ENCODE data around the gene F7. TPM values are rescaled to one million over a fixed set of nuclear protein-coding genes. Genes with fewer than 3 reads are reported as not detected.

Gene F7
- total and polyA plus RNA-seq, 2 donors (not counting 3 experiments of a cell fraction or from before 2014, with no cell fraction given) = not detected

- no peaks in the 10 kb centered on the region for H3K36me3 ChIP-seq (ENCODE audit: control insufficient read depth in 2 of 2, extremely low read depth in 1 of 2, insufficient read depth in 2 of 2, low read length in 2 of 2)
- FAIRE-seq (no peak), DNase-seq (ENCODE audit: low read depth, low spot score) (no peak)
- BruUV-seq (replicated peaks) = no TSS peak
- H3K27me3 ChIP-seq (ENCODE audit: control insufficient read depth in 2 of 2, insufficient read depth in 2 of 2, low read length in 2 of 2) = no peaks in the 10 kb centered on the region
- H3K79me2 ChIP-seq (ENCODE audit: control insufficient read depth, insufficient read depth, low read length) = no peaks in the 10 kb centered on the region
- dilution Hi-C loops (cut with MboI; ENCODE audit: extremely low pct_ligation_motif_present, low sequenced_read_pairs) (no loop called here), intact Hi-C loops (cut with micrococcal nuclease) (no loop called here)
- no peaks in the 10 kb centered on the region for H3K9me3 ChIP-seq (replicated peaks; ENCODE audit: control insufficient read depth, insufficient read depth, low read length)
- TF ChIP-seq POLR2AphosphoS5 (IDR thresholded peaks at IDR 0.05; ENCODE audit: insufficient read depth, low read depth, low read length) (no peak), MAX (IDR thresholded peaks at IDR 0.05; ENCODE audit: insufficient read depth, insufficient read length) (no peak), FOS (IDR thresholded peaks at IDR 0.05; ENCODE audit: borderline replicate concordance, insufficient read depth, low read length) (no peak), CTCF (IDR thresholded peaks at IDR 0.05; ENCODE audit: extremely low read depth in 1 of 2, insufficient read depth in 1 of 2, low read depth in 1 of 2, low read length in 2 of 2) (no peak), GATA2 (IDR thresholded peaks at IDR 0.05; ENCODE audit: insufficient read depth, insufficient read length, low read depth, low read length) (no peak), POLR2A (IDR thresholded peaks at IDR 0.05; ENCODE audit: low read depth, low read length) (no peak), JUN (IDR thresholded peaks at IDR 0.05; ENCODE audit: borderline replicate concordance, insufficient read depth, insufficient read length, low read depth) (no peak), MYC (IDR thresholded peaks at IDR 0.05; ENCODE audit: low read depth, low read length) (no peak)
- no peak overlapping the region for H3K27ac ChIP-seq (ENCODE audit: insufficient read depth, low read depth, low read length)
- no peak overlapping the region for H3K9ac ChIP-seq (replicated peaks; ENCODE audit: extremely low read depth, insufficient read depth, low read length)
- POLR2A ChIA-PET = no interaction called here
- no peak overlapping the region for H3K4me2 ChIP-seq (ENCODE audit: insufficient read depth, low read length)
- H2AFZ ChIP-seq (ENCODE audit: low read depth, low read length) = no peak overlapping the region
- H4K20me1 ChIP-seq (replicated peaks; ENCODE audit: control insufficient read depth, extremely low read depth, insufficient read depth, low read length) = no peaks in the 10 kb centered on the region
- CTCF ChIA-PET = no interaction called here
- no peaks in the 10 kb centered on the region for H3K9me1 ChIP-seq (replicated peaks; ENCODE audit: control insufficient read depth, extremely low read depth, insufficient read depth, low read length)
- no peaks in the 10 kb centered on the region for H3K4me1 ChIP-seq (ENCODE audit: control insufficient read depth, extremely low read depth, insufficient read depth, low read length)
- no peak overlapping the region for H3K4me3 ChIP-seq (replicated peaks in 1 of 3; ENCODE audit: insufficient read depth in 1 of 3, low read depth in 1 of 3, low read length in 3 of 3)
These were observed 11.8 kb upstream of the F7 start for GRCh38 chr13:113093580-113094409.
